GM04504 (cell line): ENCODE measurements around the gene CCDC192.
"Not testable (repeated sequence)": the region's sequence is repeated elsewhere in the genome, so short reads cannot be mapped to it uniquely, and the experiment has no call there.

ENCODE experiments used
- DNase-seq: peaks from one replicate; pipeline ENCODE4 v3.0.0-alpha.2; 2012; ENCODE audit warnings: low read depth

The CCDC192 gene, protein sequence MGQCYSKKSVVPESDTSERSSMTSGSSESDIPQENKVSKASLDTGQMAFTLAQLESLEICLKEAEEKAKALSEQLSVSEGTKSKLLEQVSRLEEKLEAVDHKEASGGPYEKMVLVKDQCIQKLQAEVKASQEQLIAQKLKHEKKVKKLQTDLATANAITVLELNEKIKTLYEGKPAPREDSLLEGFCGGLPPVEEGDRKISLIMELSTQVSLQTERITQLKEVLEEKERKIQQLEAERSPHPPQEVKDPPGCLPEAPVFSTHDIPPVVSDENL

DNA sequence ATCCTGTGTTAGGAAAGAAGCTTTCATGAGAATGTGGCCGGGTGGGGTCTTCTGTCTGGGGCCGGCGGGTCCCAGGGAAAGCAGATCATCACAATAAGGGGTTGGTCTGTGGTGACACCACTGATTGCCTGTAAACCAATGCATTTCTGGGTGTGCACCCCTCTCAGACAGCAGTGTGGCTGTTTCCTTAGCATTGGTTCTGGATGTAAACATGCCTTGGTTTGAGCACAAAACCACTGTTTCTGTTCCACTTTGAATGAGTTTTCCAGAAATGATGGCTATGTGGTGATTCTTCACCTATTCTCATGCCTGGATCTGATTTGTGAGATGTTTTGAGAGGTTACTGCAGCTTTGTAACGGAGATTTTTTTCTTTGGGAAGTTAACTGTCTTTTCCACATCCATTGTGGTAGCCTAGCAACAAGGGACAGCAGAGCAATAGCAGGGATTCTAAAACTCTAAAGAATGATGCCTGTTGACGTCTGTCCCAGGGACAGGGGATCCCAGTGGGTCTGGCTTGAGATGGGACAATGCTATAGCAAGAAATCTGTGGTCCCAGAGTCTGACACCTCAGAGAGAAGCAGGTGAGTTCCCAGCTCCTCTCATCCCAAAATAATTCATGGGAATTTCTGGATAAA, at the start of gene CCDC192:
TSS of gene CCDC192 (plus strand) at position 466 of the 636 bp plus-strand sequence. CDS start at position 521, 55 bp downstream.
- DNase-seq = no peak

DNA sequence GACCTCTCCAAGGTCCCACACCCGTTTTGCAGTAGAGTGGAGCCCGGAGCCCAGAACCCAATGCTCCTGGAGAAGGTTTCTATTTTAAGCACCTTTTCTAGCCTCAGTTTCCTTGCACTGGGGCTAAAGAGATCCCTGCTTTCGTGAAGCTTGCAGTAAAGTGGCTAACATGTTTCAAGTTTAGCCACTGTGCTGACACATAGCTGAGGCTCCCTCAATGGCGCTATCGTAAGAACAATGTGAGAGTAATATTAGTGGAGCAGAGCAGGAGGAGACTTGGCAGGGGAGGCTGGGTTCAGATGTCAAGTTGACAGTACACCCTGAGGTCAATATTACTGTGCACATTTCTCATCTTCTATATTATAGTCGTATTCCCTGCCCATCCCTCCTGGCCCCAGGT, 46.4 kb upstream of the CCDC192 start:
- no peak for DNase-seq

DNA sequence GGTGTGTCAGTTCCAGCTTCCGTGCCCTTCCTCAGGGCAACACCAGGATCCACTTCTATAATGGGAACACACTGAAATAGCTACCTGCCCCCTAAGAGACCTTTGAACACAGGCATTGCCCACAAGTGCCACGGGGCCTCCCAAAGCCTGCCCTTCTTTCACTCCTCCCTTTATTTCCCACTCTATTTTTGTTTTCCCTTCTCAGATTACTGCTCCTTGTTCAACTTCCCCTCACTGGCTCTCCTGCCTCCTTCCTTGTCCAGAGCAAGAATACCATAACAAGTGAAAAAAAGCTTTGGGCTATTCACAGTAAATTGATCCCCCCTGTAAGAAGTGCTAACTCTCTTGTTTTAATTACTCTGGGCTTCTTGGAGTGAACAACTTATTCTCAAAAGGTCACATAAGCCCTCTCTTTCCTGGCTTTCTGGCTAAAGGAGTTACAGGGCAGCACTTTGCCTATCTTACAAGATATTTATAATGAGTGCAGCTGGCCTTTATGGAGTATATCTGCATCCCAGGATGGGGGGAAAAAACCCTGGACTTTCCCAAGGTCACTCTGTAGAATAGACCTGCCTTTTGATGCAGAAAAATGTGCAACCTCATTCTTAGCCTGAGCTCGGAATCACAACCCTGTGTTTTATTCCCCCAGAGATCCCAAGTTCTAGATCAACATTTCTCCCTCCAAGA, 43.0 kb upstream of the CCDC192 start:
- DNase-seq = no peak

DNA sequence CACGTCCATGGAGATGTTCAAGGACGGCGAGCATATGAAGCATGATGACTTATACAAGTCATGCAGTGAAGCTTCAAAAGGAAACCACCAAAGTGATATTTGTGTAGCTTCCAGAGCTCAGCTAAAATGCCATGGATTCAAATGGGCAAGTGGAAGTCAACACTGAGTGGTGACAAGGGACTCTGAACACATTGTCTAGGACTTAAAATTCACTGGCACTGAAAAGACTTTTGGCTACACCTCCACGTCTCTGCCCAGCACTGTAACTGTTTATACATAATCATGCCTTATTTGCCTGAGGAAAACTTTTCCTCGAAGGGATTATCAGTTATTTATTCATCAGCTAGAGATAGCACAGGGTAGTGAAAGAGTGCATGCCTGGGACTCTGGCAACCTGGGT, 39.1 kb upstream of the CCDC192 start:
- DNase-seq = no peak

DNA sequence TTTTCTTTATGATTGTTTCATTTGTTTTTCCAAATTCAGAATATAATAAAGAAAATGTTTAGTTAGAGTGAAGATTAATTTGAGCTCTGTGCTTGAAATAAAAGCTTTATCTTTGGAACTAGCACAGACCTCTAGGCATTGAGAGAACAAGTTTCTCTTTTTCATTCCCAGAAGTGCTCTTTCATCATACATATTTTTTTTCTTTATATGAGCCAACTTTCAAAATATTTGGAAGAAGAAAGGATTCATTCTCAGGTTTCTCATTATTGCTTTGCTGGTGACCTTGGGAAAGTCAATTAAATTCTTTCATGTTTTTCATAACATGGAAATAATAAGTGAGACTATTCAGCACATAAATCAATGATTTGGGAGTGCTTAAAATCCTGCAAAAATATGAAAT, 37.5 kb upstream of the CCDC192 start:
- DNase-seq = no peak

DNA sequence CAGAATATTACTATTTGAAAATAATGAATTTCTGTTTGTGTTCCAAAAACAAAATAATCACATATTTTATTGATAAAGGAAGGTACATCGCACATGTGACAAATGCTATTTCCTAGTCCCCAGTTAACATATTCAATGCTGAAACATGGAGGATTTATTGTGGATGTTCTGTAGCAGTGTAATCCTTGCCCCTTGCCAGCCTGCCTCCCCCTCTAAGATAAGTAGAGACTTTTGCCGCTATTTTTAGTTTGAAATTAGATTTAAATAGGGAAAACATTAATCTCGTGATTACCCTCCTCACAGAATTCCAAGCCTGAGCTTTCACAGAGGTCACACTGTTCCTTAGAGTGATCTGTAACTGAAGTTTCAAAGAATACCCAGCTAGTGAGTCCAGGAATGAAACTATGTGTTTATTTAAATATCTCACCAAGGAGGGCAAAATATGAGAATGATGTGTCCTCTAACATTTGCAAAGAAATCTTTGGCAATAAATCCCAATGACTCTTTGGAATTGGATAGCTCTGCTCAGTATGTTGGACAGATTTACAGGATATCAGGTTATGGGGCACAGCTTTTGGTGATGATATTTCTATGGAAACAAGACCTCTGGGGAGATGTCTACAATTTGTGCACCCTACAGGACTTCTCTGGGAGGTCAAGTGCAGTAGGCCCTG, 37.0 kb upstream of the CCDC192 start:
- no peak for DNase-seq

DNA sequence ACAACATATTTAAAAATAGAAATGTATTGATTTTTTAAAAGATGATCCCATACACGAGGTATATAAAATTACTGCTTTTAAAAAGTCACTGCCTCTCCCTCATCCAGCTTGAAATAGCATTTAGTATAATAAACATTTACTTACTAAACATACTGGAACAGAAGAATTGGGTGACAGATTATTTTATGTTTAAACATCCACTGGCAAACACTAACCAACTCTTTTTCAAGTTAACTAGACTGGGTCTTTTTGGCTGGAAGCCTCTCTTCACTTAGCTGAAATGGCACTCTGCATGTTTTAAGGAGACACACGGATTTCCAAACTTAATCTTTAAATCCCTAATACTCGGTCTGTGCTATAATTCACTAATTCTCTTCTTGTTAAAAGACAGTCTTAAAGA, 35.3 kb upstream of the CCDC192 start:
- no peak for DNase-seq

DNA sequence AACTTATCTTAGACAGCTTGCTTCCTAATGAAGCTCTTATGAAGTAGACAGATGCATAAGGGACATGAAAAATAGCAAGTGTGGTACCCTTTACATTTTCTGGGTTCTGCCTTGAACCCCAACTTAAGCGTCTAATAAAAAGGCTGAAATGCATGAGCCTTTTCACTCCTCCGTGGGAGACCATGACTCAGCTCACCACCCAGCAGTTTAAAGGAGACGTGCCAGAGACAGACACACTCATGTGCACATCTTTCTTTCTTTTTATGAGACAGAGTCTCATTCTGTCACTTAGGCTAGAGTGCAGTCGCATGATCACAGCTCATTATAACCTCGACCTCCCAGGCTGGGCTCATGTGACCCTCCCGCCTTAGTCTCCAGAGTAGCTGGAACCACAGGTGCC, 32.0 kb upstream of the CCDC192 start:
- DNase-seq = no peak

DNA sequence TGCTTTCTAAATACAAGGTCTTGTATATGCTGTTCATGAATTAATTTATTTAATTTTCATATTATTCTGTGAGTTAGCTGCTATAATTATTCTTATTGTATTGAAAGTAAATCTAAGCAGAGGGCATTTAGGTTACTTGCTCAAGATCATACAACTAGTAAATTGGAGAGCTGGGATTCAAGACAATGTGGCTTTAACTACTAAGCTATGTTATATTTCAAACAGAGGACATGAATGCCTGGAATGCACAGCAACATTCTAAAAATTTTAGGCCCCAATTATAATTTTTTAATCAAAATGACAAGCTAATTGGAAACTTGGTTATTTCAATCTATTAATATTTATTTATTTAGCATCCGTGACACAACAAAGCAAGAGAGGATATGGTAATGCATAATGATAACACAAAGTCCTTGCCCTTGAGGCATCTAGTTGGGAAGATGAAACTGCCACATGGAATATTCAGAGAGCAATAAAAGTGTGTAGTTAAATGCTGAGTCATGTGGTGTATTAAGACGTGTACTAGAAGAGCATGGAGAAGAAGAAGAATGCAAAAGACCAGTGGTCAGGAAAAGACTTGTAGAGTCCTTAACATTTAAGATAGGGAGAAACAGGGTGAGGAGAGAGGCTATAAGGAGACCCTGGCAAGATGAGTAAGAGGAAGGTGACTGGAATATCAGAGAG, 29.9 kb upstream of the CCDC192 start:
- DNase-seq = no peak

DNA sequence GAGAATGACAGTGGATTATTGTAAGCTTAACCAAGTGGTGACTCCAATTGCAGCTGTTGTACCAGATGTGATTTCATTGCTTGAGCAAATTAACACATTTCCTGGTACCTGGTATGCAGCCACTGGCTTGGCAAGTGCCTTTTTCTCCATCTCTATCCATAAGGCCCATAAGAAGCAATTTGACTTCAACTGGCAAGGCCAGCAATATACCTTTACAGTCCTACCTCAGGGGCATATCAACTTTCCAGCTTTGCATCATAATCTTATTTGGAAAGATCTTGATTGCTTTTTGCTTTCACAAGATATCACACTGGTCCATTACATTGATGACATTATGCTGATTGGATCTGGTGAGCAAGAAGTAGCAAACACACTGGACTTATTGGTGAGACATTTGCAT, 26.2 kb upstream of the CCDC192 start:
- DNase-seq = not testable (repeated sequence)

DNA sequence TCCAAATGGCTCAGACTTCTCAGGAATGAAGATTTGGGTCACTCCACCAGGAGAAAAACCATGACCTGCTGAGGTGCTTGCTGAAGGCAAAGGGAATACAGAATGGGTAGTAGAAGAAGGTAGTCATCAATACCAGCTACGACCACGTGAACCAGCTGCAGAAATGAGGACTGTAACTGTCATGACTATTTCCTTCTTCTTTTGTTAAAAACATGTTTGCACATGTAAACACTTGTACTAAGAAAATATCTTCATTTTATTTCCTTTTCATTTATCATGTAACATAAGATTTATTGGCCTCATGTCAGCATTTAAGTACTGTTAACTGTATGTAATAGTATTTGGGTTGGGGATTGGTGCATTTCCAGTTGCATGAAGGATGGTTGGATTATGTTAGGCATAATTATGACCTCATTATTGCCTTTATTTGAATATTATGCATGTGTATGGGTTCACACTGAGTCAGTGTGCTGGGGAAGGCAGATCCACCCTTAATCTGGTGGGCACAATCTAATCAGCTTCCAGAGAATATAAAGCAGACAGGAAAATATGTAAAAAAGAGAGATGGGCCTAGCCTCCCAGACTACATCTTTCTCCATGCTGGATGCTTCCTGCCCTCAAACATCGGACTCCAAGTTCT, 23.4 kb upstream of the CCDC192 start:
- DNase-seq = not testable (repeated sequence)

DNA sequence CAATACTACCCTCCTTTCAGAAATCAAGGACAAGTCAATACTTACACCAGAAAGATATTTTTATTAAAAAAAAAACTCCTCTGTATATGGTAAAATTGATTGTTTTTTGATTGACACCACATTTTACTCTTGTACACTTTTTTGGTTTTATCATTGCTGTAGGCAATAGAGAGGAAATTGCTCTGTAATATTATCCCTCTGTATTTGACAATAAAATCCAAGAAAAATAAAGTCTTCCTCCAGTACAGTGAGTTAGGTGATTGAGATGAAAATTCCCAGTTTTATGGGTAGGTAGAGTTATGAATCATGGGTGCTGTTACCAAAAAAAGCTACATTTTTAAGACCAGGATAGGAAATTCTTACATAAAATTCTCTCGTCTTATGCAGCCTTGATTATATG, 22.6 kb upstream of the CCDC192 start:
- no peak for DNase-seq

DNA sequence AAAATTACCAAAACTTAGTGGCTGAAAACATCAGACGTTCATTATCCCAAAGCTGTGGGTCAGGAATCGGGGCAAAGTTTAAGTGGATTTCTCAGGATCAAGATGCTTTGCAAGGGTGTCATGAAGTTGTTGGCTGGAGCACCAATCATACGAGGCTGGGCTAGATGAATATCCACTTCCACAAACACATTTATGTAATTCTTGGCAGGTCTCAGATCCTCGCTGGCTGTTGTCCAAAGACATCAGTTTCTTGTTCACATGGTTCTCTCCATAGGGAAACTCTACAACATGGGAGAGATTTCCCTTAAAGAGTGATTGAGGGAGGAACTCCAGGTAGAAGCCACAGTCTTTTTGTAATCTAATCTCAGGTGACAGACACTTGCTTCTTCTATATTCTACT, 20.2 kb upstream of the CCDC192 start:
- DNase-seq = no peak

DNA sequence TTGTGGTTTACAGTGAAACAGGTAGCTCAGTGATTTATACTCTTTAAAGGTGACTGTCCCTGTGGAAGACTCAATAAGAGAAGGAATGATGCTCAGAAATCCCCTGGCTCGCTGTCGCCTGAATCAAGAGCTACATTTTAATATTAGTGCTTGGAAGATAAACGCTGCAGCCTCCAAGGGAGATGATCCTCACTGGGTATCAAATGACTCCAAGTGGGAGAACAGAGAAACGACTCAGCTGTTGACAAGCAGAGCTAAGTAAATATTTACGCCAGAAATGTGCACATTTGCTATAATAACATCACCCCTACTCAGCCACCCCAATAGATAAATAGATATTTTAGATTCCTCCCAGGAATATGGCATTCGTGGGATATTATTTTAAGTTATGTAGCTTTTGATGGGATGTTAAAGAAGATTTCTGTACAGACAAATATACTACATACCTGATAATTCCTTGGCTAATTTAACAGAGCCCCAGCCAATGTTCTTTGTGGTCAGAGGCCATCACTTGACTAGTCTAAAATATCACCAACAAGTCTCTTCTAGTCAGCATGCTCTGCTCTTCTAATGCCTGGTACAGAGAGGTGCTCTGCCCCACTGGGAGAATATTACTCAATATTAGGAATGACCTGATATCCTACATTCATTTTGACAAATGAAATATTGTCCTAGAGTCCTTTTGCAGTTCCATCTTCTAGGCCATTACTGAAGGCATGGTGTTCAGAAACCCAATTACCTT, 18.3 kb upstream of the CCDC192 start:
- no peak for DNase-seq

DNA sequence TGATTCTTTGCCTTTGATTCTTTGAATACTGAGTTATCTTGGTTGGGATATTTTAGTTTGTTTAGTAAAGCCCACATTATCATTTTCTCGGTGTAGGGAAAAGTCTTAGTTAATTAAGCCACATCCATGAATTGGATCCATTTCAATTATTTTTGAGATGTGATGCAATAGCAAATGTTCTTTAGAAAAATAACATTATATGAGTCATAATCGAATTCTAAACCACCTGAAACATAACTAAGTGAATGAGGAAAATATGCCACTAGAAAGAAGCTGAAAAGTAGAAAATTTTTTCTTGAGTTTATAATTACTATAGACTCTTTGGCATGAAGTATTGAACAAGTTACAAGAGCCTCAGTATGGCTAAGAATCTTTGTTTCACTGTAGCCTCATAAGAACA, 17.5 kb upstream of the CCDC192 start:
- DNase-seq = no peak

DNA sequence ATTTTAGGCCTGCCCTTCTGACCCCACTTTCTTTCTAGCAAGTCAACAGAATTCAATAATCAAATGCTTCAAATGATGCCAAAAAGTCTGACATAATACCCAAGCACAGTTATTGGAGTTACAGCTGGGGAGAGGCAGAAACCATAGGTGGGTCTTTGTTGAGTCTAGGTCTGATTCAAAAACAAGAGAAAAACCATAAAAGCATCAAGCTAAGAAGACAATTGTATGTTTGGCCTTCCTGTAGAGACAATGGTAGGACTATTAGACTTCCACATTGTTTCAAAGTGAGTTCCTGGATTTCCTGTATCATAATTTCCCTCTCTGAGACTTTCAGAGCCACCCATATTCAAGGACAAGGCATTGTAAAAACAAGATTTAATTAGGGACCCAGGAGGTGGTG, 16.8 kb upstream of the CCDC192 start:
- no peak for DNase-seq

DNA sequence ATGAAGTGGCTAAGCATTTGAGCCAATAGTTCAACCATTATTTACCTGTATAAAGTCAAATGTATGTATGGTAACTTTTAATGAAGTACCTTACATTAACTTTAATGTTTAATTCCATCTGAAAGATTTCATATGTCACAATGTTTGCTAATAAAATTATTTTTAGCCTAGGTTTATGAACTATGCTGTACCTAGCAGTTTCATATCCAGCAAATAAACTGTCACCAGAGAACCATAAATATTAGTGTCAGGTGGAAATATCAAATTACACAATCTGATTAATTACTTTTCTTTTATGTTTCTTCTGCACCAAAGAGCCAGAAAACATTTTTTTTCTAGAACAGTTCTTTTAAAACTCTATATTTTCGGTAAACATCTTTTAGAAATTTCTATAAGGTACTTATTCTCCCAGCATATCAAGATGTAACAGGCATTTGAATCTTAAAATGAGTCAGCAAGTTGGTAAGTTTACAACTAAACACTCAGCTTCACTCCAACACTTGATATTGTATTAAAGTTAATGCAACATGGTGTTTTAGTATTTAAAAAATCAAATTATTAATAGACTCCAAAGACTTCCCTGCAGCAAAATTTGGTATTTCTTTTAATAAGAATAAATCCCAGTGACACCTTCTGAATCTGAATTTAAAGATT, 8.5 kb upstream of the CCDC192 start:
- no peak for DNase-seq

DNA sequence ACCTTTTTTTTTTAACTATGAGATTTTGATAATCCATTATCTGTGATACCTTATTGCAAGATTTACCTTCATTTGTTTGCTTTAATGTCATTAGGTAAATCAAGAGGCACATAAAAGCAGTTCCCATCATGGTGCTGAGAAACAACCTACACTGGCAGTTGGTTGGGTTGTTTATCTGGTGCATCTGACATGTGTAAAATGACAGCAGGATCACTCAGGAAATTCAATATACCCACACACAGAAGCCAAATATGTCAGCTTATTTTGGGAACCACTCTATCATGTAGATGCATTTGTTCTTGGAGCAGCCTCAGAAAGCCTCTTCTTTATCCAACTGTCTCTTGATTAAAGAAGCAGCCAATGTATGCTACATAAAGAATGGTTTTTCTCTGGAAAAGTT, 7.8 kb upstream of the CCDC192 start:
- DNase-seq = no peak

DNA sequence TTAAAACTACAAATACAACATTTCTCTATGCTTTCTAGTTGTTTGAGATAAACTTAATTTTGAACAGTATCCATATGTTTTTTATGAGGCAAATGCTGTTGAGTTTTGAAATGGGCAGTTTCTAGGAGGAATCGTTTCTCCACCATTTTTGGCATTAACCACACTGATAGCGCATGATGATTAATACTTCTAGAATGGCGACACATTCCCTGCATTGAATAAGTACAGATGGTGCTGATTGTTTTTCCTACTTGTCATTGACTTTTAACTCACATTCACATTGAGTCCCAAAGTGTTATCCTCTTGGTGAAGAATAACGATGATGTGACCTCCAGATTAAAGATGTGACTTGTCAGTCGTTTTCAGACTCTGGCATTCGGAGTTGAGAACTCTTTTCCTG, 6.5 kb upstream of the CCDC192 start:
- no peak for DNase-seq

DNA sequence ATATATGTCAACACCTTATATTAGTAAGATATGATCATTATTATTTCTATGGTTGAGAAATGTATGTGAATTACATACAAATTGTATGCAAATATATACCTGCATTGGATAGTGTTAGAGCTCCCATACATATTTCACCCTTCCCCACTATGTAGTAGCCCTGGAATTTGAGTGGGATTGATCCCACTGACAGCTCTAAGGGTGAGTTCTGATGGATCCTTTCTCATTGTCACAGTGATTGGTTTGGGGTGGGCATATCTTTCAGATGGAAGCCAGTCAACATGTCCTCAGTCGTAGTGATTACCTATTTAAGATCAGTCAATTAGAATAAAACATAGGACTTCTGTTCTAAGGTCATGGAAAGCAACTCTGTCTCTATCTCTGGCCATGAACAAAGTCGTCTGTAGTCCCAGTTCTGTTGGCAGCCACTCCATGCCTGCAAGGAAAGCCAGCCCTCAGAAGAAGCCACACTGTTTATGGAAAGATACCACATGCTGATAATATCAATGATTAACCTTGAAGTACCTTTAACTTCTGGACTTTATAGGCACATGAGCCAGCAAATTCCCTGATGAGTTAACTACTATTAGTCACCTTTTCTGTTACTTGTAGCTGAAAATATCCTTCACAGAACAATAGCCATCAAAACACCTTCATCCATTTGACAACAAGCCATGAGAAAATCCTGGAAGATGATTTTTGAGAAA, 5.1 kb upstream of the CCDC192 start:
- DNase-seq = no peak
